ENCODE measurements around the gene DCXR.

DNA sequence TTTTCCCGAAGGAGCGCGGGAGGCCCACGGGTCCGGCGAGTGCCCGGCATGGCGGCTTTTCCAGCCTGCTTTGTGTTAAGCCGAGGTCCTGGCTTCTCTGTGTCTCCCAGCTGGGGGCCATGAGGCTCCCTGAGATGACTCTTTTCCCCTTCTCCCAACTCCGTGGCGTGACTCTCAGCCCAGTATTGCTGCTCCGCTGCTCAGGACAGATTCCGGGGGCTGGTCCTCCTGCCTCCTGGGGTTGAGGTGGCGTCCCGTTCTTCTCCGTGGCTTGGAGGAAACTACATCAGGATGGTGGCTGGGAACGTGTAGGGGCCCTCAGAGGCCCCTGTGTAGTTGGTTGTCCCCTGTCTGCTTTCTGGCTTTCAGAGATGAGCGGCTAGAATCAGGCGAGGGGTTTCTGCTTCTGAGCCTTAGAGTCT is 15.2 kb upstream of the DCXR start:
- TF ChIP-seq, protein P1, sequence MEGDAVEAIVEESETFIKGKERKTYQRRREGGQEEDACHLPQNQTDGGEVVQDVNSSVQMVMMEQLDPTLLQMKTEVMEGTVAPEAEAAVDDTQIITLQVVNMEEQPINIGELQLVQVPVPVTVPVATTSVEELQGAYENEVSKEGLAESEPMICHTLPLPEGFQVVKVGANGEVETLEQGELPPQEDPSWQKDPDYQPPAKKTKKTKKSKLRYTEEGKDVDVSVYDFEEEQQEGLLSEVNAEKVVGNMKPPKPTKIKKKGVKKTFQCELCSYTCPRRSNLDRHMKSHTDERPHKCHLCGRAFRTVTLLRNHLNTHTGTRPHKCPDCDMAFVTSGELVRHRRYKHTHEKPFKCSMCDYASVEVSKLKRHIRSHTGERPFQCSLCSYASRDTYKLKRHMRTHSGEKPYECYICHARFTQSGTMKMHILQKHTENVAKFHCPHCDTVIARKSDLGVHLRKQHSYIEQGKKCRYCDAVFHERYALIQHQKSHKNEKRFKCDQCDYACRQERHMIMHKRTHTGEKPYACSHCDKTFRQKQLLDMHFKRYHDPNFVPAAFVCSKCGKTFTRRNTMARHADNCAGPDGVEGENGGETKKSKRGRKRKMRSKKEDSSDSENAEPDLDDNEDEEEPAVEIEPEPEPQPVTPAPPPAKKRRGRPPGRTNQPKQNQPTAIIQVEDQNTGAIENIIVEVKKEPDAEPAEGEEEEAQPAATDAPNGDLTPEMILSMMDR (IDR thresholded peaks at IDR 0.05), result no peak
- TF ChIP-seq POLR2A (IDR thresholded peaks at IDR 0.05) (no peak), POLR2AphosphoS5 (IDR thresholded peaks at IDR 0.05) (no peak), EP300 (IDR thresholded peaks at IDR 0.05) (no peak)

Data from sigmoid colon (tissue), 4 donors.